OCI-LY3 (cell line): ENCODE measurements around the gene FBXO40.

ENCODE experiments used
- CTCF ChIP-seq: fragments of 200-600, 300-600 bp; sonication (generic); IDR thresholded peaks from 2 replicates; pipeline ENCODE4 v1.5.1; 2014; ENCODE audit warnings: antibody characterized with exemption, low read length, low read depth
- EZH2phosphoT487 ChIP-seq: fragments of 200-600 bp; shearing (Covaris generic); IDR thresholded peaks from 2 replicates; pipeline ENCODE4 v1.6.1; 2018; ENCODE audit warnings: antibody characterized with exemption, mixed run types, low read depth

DNA sequence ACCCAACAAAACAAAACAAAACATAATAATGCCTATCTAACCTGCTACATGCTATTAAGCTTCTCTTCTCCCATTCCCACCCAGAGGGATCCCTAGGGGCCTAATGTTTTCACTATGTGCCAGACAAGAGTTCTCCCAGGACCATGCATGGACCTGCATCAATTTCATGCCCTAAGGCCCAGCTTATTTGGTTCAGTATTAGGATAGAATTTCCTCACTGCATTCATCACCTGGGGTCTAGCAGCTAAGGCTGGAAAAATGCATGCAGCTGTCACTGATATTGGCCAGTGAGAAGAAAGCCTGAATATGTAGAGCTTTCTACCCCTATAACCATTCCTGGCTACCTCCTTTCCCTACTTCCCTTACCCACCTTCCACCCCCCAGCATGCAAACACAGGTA lies 69.6 kb downstream of the FBXO40 start:
- TF ChIP-seq CTCF = no peak
- no peak for TF ChIP-seq EZH2phosphoT487
